Measurements from ENCODE around the gene DNAH14.
"Not testable (repeated sequence)": the region's sequence is repeated elsewhere in the genome, so short reads cannot be mapped to it uniquely, and the experiment has no call there.

Gene DNAH14

DNA sequence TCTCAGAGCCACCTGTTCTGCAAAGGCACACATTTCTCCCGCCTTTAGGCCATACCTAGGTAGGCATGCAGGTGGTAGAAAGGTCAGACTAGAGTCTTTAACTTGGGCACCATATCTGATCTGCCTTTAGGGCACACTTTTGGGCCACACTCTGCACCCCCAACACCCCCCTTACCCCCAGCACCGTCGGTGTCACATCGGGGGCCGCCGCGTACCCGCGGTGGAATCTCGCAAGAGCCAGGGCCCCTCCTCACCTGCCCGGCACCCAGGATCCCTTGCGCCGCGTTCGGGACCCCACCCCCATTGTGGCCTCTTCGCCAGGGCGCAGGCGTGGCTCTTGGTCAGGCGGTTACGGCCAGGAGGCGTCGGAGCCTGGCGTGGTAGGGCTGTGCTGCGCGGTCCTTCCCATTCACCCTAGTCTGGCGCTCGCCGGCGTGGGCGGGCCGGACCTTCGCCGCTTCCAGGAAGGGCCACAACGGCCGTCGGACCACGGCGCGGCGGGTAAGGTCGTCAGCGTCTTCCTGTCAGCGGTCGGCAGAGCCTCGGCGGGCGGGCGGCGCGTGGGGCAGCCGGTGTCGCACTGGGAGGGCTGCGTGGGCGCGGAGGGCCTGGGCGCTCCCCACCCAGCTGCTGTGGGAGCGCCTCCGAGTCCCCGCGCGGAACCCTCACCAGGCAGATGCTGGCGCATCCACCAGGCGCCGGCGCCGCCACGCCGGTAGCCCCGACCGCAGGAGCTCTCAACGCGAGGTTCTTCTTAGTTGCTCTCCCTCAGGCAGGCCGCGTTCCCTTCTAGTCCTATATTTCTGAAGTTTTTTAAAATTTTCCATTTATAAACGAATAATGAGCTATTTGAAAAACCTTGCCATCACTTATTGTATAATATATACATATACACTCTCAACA lies at the start of gene DNAH14:
TSS of gene DNAH14 (plus strand) at position 341 of the 903 bp plus-strand sequence. CDS start 23,028 bp downstream, outside the sequence.
- DNase-seq = peak; percentile 86

DNA sequence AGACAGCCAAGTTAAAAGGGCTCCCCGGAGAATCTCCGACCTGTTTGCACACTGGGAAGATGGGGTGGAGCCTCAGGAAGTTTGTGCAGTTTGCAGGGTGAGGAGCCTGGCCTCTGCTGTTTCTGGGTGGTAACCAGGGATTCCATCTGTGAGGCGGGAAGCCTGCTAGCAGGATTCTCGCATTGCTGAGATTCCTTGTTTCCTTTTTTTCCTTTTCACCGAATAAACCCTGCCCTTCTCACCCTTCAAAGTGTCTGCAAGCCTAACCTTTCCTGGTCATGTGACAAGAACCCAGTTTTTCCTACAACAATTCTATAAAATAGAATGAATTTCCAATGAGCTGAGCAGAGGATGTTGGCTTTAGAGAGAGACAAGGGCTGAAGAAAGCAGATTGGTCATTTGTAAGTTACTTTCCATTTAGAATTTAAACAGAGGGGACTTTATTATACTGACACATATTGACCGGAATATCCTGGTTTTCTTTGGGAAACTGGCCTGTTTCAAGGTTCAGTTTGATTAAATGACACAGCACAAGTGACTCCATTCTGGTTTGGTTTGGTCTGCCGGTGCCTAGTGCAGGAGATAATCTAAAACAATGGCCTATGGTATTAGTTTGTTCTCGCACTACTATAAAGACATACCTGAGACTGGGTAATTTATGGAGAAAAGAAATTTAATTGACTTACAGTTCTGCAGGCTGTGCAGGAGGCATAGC lies 48.7 kb upstream of the DNAH14 start:
- no peak for DNase-seq

DNA sequence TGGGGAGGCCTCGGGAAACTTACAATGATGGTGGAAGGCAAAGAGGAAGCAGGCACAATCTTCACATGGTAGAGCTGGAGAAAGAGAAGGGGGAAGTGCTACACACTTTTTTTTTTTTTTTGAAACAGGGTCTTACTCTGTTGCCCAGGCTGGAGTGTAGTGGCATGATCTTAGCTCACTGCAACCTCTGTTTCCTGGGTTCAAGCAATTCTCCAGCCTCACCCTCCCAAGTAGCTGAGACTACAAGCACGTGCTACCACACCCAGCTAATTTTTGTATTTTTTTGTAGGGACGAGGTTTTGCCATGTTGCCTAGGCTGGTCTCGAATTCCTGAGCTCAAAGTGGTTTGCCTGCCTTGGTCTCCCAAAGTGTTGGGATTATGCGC lies 48.2 kb upstream of the DNAH14 start:
- DNase-seq = not testable (repeated sequence)

DNA sequence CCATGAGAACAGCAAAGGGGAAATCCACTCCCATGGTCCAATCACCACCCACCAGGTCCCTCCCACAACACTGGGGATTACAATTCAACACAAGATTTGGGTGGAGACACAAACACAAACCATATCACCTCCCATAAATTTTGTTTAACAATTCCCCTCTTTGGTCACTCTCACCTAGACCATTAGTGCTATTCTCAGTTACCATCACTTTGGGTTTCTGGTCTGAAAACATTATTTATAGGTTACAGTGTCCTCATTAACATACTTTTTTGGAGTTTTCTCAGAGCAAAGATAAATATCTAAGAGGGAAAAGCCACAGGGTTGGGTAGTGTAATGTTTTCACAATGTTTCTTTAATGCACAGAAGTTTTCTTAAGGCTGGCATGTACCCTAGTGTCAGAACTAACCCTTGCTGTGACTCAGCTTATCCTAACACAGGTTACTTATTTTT lies 47.7 kb upstream of the DNAH14 start:
- no peak for DNase-seq

DNA sequence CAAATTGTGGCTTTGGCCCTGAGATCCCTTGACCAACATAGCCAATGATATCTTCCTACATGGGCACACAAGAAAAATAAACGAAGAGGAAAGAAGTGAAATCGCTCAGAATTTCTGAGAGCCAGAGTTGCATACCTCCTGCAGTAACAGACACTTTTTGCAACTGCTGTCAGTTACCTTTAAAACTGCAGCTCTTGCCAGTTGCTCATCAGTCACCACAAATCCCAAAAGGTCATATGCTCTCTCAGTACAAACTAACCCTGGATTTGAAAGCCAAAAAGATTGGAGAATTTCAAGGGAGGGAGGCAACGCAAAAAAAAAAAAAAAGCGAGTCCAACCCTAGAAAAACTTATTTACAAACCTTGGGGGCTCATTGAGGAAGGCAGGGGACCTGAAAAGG lies 47.2 kb upstream of the DNAH14 start:
- DNase-seq = no peak

DNA sequence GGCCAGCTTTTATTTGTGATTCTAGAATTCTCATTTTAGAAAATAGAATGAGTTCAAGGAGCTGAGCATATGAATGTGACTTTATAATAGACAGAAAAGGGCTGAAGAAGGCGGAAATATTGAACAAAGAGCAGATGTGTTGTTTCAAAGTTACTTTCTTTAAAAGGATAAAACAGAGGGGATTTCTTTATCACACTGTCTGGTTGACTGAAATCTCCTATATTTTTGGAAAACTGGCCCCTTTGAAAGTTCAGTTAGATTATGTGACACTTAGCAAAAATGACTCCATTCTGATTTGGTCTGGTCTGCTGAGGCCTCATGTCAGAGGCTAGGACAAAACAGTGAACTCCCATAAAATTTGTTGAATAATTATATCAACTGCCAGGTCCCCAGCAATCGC lies 46.4 kb upstream of the DNAH14 start:
- no peak for DNase-seq

DNA sequence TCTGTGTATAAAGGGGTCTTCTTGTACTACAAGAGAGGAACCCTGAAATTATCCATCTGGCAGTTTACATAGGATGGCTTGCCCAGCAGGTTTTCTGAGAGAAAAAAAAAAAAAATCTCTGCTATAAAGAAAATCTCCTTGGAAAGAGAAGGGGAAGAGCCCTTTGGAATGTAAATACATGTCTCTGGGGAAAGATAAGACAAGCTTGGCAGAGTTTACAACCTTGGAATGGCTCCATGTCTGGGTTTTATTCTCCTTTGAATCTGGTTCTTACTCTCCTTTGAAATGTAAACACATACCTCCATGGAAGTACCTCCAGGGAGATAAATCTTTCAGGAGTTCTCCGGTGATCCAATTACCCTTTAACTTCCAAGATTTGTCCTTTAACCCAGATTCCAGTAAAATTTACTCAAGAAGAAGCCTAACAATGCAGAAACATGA lies 45.1 kb upstream of the DNAH14 start:
- DNase-seq = no peak

DNA sequence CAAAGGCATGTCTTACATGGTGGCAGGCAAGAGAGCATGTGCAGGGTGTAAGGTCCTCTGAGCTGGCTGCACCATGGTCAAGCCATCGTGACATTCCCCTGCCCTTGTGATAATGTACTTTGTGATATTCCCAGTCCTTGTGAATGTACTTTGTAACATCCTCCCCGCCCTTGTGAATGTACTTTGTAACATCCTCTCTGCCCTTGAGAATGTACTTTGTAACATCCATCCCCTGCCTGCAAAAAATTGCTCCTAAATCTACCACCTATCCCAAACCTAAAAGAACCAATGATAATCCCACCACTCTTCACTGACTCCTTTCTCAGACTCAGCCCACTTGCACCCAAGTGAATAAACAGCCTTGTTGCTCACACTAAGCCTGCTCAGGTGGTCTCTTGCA lies 44.1 kb upstream of the DNAH14 start:
- DNase-seq = not testable (repeated sequence)

DNA sequence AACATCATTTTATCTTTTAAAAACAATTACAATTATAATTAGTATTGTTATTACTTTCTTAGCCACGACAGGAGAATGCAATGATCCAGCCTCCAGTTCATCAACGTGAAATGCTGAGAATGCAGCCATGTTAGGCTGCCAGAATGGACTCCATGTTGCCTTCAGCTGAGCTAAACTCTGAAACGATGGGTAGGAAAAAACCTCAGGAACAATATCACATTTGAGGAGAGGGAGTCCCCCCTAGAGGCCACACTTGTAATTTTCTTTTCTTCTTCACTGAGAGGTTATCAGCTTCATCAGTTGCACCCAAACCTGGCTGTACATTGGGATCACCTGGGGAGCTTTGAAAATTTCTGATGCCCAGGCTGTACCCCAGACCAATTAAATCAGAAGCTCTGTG lies 34.6 kb upstream of the DNAH14 start:
- DNase-seq = no peak

DNA sequence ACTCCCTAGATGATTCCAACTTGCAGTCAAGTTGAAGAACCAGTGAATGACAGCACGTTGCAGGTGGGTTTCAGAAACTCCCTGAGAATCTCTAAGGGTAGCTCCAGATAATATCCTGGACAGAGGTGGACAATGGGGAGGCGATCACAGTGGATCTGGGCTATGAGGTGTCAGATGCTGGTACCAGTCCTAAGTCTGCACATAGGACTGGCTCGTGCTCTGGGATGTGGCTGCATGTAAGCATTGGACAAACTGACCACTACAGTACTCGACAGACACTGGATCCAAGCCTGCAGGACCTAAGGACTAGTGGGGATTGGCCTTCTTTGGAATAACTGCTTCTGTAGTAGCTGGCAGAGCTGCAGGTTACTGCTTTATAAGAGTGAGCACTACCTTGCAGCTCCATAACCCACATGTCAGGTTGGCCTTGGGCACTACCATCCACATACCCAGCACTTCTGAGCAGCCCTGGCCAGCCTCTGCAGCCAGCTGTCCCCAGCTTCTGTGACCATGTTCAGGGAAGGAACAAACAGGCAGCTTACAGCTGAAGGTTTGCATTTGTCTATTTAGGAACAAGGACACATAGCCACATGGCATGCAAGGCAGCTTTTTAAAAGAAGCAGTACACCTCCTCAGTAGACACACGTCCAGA lies 33.2 kb upstream of the DNAH14 start:
- DNase-seq = no peak

DNA sequence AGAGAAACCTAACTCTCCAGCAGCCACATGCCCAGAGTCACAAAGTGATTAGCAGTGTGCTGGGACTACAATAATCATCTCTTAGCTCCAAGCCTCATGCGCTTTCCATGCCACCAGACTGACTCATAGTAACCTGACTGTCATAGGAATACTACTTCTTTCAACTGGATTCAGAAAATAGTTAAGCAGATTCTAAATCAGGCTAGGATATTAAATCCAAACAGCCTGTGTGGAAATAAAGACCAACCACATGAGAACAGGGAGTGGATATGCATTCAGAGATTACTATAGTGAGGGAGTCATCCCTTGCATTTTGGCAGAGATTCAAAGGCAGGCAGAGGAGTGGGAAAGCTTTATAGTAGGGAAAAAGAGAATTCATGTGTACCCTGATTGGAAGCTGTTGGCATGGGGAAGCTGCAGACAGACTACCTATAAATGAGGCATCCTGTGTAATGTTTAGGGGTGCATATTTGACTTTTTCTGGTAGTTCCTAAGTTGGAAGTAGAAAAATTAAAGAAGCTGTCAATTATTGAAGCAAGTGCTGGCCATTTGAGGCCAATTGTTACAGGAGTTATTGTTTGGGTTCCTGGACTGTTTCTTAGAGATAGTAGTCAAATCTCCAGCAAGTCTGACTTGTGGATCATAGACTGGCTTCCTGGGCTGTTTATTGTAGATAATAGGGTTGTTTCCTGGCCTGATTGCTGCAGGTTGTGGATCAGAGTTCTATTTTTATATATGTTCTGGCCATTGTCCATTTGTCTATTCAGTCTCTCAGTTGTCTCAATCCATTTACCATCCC lies 31.7 kb upstream of the DNAH14 start:
- no peak for DNase-seq

DNA sequence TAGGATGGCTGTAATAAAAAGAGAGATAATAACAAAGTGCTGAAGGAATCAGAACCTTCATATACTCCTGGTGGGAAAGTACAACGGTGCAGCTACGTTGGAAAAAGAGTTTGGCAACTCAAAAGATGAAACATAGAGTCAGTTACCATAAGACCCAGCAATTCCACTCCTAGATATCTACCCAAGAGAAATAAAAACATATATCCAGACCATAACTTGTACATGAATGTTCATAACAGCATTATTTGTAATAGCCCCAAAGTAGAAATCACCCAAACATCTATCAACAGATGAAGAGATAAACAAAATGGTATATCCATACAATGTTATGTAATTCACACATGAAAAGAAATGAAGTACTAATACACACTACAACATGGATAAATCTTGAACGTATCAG lies 30.5 kb upstream of the DNAH14 start:
- no peak for DNase-seq

DNA sequence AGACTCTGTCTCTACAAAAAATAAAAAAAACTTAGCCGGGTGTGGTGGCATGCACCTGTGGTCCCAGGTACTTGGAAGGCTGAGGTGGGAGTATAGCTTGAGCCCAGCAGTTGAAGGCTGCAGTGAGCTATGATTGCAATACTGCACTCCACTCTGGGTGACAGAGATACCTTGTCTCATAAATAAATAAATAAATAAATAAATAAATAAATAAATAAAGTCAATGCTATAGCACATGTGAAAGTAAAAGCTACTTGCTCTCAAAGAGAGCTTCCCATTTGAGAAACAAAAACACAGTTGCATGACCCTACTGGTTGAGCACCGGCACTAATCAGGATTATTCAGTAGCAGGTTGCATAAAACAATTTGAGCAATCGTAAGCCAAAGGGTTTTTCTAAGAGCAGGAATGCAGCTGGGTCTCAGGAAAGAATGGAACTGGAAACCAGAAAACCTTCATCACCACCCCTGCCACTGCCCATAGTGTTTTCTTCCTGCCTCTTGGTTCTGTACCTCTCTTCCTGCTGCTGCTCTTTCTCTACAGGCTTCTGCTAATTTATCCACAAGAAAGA lies 29.3 kb upstream of the DNAH14 start:
- no peak for DNase-seq

DNA sequence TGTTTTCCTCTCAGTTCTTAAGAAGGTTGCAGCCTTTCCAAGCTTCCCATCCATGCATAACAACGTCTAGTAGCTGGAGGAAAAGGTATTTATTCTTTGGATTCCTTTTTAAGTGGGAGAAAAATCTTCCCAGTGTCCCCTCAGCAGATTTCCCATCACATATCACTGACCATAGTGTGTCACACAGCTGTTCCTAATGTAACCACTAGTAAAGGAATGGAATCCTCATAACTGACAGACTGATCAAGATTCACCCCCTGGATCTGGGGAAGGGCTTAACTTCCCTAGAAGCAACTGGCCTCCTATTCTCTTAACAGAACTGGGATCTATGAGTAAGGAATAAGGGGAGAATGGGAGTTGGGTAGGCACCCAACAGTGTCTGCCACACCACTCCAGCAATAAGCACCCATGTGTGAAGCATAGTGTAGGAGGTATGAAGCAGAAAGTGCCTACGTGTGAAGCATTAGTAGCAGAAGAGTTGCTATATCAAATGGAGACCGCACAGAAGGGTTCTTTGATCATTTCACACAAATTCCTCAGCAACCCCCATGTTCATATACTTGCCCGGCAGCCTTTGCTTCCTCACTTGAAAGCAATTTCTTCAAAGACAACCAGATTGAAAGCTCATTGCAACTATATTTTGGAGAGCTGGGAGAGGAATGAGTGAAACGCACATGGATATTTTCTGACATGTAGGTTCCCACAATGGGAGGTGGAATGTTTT lies 28.2 kb upstream of the DNAH14 start:
- DNase-seq = no peak

DNA sequence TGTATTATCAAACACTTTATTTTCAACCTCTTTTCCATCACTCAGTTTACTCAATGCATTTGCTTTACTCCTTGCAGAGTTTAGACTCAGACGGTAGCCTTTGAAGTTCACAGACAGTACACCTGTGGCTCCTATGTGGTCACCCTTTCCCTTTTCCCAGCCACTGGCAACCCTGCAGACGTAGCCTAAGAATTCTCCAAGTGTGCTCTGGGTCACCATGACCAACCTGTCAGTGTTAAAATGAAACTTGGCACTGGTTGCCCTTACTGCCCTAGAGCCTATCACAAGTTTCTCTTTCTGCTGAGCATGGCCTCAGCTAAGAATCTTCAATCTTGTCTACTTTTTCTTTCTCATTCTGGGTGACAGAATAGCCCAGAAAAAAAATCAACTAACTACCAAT lies 25.5 kb upstream of the DNAH14 start:
- no peak for DNase-seq

DNA sequence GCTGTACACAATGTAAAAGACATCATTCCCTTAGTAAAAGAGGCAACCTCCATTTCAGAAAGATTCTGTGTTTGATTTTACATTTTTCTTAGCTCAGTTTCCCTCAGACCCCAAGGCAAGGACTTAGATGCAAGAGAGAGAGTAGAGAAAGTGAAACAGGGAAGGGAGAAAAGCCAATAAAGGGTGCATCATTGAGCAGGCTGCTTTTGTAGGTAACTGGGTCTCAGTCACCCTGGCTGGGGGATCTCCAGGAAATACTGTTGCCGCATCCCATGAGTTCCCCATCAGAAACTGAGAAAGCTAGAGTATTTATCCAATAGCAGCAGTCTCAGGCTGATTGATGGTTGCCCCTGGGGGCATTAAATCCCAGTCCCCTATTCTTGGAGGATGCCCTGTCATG lies 23.1 kb upstream of the DNAH14 start:
- no peak for DNase-seq

DNA sequence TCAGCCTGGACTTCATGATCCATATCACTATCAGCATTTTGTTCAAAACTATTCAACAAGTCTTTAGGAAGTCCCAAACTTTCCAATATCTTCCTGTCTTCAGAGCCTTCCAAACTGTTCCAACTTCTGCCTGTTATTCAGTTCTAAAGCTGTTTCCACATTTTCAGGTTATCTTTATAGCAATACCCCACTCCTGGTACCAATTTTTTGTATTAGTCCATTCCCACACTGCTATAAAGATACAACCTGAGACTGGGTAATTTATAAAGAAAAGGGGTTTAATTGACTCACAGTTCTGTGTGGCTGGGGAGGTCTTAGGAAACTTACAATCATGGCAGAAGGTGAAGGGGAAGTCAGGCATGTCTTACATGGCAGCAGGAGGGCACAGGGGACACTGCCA lies 18.3 kb upstream of the DNAH14 start:
- DNase-seq = no peak

DNA sequence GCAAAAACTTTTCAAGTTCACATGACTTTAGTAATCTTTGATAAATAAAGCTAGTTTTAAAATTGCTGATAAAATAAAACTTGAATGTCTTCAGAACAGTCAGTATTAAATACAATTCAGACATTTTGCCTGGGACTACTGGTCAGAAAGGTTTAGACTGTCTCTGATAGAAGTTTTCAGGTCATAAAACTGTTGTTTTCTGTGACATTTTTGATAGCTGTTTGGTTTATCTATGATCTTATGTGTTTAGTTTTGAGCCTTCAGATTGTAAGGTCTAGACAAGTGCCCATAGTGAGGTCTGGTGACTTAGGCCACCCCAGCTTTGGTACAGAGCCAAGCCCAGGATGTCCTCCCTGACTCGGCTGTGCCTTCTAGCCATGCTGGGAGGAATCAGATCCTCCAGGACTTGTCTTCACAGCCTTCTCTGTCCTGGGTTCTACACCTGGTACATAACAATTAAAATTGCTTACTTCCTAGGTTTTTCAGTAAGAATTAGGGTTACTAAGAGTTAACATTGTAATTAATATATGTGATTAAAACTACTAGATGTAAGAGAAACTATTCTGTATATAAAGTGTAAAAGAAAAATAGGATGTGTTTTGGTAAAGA lies 15.1 kb upstream of the DNAH14 start:
- DNase-seq = no peak

DNA sequence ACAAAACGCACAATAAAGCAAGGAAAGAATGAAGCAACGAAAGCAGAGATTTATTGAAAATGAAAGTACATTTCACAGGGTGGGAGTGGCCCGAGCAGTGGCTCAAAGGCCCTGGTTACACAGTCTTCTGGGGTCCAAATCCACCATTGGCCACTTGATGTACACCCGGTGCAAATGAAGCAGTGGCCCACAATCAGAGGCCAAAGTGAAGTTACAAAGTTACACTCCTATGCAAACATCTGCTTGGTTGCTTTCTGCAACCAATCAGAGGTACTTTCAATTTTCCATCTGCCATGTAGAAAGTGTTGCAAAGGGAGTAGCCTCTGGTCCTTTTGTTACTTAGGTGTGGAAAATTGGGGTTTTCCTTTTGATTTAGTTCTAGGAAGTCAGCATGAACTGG lies 10.0 kb upstream of the DNAH14 start:
- DNase-seq = no peak

DNA sequence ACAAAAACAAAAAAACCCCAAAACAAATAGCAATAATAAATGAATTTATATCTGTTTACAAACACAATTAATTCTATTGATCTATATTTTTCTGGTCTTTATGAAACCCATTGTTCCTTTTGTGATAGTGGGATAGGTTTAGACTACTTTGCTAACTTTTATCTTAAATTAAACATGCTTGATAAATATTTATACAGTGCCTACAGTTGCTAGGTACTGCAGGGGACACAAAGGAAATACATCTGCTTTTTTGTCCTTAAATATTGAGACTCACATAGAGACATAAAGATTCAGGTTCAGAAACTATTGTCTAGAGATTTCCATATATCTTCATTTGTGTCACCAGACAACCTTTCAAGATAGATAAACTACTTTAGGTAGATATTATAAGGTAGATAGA lies 8.5 kb upstream of the DNAH14 start:
- DNase-seq = no peak

DNA sequence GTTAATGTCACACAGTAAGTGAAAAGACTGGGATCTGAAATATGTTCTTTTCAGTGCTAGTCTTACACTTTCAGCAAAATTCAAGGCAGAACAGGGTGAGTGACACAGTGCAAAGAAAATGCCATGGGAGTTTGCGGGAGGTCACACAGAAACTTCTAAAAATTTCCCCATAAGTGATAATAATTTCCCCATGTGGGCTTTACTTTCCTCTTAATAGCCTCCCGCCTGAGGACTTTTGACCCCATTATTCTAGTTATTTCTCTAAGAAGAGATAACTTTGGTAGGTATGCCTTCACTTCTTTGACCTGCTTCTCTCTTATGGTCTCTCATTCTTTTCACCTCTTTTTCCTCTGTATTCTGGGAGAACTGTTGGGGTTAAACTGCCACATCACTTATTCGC lies 8.1 kb upstream of the DNAH14 start:
- no peak for DNase-seq

All from femur (tissue), 1 donor.